ENCODE results near the gene GALNT2.
A peak's percentile ranks its signal among the peaks of the same experiment; 100 is the strongest.

GALNT2 gene

GRCh38 chr1:230308821-230309220 is 241.8 kb downstream of the GALNT2 start:
- H3K4me3 ChIP-seq (ENCODE audit: low read depth, low read length): no peak overlapping the region
- TF ChIP-seq, protein P1, sequence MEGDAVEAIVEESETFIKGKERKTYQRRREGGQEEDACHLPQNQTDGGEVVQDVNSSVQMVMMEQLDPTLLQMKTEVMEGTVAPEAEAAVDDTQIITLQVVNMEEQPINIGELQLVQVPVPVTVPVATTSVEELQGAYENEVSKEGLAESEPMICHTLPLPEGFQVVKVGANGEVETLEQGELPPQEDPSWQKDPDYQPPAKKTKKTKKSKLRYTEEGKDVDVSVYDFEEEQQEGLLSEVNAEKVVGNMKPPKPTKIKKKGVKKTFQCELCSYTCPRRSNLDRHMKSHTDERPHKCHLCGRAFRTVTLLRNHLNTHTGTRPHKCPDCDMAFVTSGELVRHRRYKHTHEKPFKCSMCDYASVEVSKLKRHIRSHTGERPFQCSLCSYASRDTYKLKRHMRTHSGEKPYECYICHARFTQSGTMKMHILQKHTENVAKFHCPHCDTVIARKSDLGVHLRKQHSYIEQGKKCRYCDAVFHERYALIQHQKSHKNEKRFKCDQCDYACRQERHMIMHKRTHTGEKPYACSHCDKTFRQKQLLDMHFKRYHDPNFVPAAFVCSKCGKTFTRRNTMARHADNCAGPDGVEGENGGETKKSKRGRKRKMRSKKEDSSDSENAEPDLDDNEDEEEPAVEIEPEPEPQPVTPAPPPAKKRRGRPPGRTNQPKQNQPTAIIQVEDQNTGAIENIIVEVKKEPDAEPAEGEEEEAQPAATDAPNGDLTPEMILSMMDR (IDR thresholded peaks at IDR 0.05; ENCODE audit: borderline replicate concordance, insufficient read depth, low read depth, low read length): no peak

- no peak overlapping the region for H3K4me3 ChIP-seq (ENCODE audit: low read depth, low read length)
- TF ChIP-seq, protein P1 (IDR thresholded peaks at IDR 0.05; ENCODE audit: borderline replicate concordance, insufficient read depth, low read depth, low read length): no peak
Observed at GRCh38 chr1:230309646-230310177, 242.7 kb downstream of the GALNT2 start.

DNA sequence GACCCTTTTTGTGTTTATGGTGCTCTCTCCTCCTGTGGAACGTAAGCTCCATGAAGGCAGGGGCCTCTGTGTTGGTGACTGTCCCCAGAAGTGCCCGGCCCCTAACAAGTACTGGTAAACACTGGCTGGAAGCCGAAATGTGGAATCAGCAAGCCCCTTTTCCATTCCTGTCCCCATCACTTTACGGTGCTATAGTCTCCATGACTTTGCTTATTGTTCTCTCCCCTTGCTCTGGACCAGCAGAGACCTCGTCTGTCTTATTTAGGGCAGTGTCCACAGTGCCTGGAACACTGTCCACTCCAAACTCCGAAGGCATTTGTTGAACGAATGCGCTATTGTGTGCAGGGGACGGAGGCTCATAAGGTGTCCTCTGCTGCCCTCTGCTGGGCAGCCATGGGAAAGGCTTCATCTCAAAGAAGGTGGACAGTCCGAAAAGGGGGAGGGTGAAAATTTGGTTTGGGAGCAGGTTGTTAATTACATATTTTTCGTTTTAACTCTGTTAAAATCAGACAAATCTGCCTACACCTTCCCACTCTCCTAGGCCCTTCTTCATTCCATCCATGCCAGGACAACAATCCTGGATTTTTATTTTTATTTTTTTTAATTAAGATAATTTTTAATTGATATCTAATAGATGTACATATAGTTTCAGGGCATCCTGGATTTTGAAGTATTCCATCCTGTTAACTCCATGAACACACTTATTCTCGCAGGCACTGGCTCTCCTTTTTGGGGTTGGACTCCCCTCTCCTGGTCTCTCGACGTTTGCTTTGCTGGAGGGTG is 243.5 kb downstream of the GALNT2 start:
- H3K4me3 ChIP-seq (ENCODE audit: low read depth, low read length): no peak overlapping the region
- TF ChIP-seq, protein P1 (IDR thresholded peaks at IDR 0.05; ENCODE audit: borderline replicate concordance, insufficient read depth, low read depth, low read length): peak; percentile 79

- no peak overlapping the region for H3K4me3 ChIP-seq (ENCODE audit: low read depth, low read length)
- TF ChIP-seq, protein P1 (IDR thresholded peaks at IDR 0.05; ENCODE audit: borderline replicate concordance, insufficient read depth, low read depth, low read length): no peak
Observed at GRCh38 chr1:230312676-230313075, 245.6 kb downstream of the GALNT2 start.

GRCh38 chr1:230313453-230314141 is 246.6 kb downstream of the GALNT2 start:
- H3K4me3 ChIP-seq (ENCODE audit: low read depth, low read length): no peak overlapping the region
- TF ChIP-seq, protein P1 (IDR thresholded peaks at IDR 0.05; ENCODE audit: borderline replicate concordance, insufficient read depth, low read depth, low read length): no peak

- H3K4me3 ChIP-seq (ENCODE audit: low read depth, low read length): no peak overlapping the region
- TF ChIP-seq, protein P1 (IDR thresholded peaks at IDR 0.05; ENCODE audit: borderline replicate concordance, insufficient read depth, low read depth, low read length): no peak
Observed at GRCh38 chr1:230314142-230314470, 247.1 kb downstream of the GALNT2 start.

All from GM12875 (cell line).